ENCODE data around the gene HFM1.

Gene HFM1

DNA sequence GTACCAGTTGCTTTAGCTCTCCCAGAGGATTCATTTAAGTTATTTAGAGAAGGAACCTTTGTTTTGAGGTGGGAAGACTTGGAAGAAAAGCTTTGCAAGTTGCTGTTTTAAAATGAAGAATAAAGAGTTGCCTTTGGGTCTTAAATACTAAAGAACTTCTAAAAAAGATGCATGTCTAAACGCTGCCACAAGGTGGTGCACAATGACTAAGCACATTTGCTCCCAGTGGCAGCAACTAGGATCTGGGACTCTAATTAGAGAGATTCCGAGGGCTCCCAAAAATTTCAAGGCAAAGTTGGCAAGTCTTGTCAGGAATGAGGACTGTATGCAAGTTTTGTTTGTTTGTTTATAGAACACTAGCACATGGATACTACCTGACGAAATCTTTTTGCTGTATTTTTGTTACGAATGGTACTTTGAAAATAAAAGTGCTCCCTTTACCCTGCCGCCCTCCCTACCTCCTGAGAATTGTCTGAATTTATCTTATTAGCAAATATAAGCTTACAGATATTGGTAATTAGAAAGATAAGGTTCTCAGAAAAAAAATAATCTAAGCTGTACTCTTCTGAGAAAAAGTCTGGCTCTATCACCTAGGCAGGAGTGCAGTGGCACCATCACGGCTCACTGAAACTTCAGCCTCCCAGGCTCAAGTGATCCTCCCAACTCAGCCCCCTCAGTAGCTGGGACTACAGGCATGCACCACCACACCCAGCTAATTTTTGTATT lies 121.8 kb downstream of the HFM1 start:
- no peak overlapping the region for H3K27ac Mint-ChIP-seq
- H3K36me3 Mint-ChIP-seq (ENCODE audit: low read depth), result peaks cover 20% of the 10 kb centered on the region
- TF ChIP-seq, protein P1, sequence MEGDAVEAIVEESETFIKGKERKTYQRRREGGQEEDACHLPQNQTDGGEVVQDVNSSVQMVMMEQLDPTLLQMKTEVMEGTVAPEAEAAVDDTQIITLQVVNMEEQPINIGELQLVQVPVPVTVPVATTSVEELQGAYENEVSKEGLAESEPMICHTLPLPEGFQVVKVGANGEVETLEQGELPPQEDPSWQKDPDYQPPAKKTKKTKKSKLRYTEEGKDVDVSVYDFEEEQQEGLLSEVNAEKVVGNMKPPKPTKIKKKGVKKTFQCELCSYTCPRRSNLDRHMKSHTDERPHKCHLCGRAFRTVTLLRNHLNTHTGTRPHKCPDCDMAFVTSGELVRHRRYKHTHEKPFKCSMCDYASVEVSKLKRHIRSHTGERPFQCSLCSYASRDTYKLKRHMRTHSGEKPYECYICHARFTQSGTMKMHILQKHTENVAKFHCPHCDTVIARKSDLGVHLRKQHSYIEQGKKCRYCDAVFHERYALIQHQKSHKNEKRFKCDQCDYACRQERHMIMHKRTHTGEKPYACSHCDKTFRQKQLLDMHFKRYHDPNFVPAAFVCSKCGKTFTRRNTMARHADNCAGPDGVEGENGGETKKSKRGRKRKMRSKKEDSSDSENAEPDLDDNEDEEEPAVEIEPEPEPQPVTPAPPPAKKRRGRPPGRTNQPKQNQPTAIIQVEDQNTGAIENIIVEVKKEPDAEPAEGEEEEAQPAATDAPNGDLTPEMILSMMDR (IDR thresholded peaks at IDR 0.05), result peak; percentile 82
- peaks cover 7% of the 10 kb centered on the region for H3K9me3 Mint-ChIP-seq
- DNase-seq, result peak; percentile 57
- no peaks in the 10 kb centered on the region for H3K4me1 Mint-ChIP-seq
- H3K27me3 Mint-ChIP-seq (ENCODE audit: low read depth, poor library complexity), result no peaks in the 10 kb centered on the region
- H3K4me3 Mint-ChIP-seq, result no peak overlapping the region

DNA sequence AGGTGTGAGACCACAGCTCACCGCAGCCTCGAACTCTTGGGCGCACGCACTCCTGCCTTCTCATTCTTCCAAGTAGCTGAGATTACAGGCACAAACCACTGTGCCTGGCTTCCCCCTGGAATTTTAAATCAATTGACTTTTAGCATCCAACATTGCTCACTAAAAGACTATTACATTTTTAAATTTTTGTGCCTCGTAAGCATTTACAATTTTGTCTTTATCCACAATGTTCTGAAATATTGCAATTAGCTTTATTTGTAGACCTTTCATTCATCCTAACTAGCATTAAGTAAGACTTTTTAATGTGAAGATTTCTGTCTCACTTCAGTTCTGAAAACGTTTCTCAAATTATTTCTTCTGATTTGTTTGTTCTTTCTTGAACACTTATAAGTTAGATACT lies 122.9 kb downstream of the HFM1 start:
- Mint-ChIP-seq H3K4me1 (no peaks in the 10 kb centered on the region), H3K36me3 (ENCODE audit: low read depth) (peaks cover 11% of the 10 kb centered on the region), H3K27ac (no peak overlapping the region), H3K27me3 (ENCODE audit: low read depth, poor library complexity) (no peaks in the 10 kb centered on the region), H3K9me3 (peaks cover 6% of the 10 kb centered on the region), H3K4me3 (no peak overlapping the region)
- TF ChIP-seq, protein P1 (IDR thresholded peaks at IDR 0.05), result no peak
- no peak for DNase-seq

DNA sequence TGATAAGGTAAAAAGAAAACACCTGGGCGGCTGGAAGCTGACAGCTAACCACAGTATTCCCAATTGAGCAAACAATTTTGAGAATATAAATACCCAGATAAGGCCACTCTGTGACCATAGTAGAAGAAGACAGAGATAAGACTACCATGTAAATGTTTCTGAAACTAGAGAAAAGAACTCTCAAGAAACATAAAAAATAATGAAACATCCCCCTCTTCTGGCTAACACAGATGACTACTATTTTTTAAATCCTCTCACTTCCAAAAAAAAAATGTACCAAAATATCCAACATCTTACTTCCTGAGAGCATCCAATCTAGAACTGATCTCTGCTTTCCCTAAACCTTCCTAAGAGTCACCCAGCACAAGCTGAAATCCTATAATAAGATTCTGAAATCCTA lies 125.9 kb downstream of the HFM1 start:
- H3K4me3 Mint-ChIP-seq, result no peak overlapping the region
- no peak for DNase-seq
- H3K36me3 Mint-ChIP-seq (ENCODE audit: low read depth), result peaks cover 14% of the 10 kb centered on the region
- H3K27me3 Mint-ChIP-seq (ENCODE audit: low read depth, poor library complexity), result no peaks in the 10 kb centered on the region
- H3K4me1 Mint-ChIP-seq, result no peaks in the 10 kb centered on the region
- H3K9me3 Mint-ChIP-seq, result no peaks in the 10 kb centered on the region
- no peak overlapping the region for H3K27ac Mint-ChIP-seq
- TF ChIP-seq, protein P1 (IDR thresholded peaks at IDR 0.05), result peak; percentile 34

DNA sequence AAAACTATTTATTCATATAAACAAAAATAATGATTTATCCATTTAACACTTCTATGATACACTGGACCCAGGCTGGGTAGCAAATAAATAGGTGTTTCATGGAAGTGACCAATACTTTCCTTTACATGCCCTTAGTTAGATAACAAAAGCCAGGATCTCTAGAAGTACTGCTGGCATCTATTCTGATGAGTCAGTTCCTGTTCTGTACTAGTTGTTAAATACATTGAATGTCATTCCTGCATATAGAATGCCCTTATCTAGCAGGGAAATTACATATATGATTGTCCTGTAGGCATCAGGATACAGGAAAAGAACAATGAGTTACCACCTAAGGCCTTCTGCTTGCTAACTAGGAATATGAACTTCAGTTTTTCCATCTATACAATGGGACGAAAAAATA lies 130.8 kb downstream of the HFM1 start:
- Mint-ChIP-seq H3K27me3 (ENCODE audit: low read depth, poor library complexity) (no peaks in the 10 kb centered on the region), H3K27ac (no peak overlapping the region), H3K4me1 (no peaks in the 10 kb centered on the region), H3K36me3 (ENCODE audit: low read depth) (peaks cover 14% of the 10 kb centered on the region), H3K9me3 (no peaks in the 10 kb centered on the region), H3K4me3 (no peak overlapping the region)
- TF ChIP-seq, protein P1 (IDR thresholded peaks at IDR 0.05), result no peak
- no peak for DNase-seq

DNA sequence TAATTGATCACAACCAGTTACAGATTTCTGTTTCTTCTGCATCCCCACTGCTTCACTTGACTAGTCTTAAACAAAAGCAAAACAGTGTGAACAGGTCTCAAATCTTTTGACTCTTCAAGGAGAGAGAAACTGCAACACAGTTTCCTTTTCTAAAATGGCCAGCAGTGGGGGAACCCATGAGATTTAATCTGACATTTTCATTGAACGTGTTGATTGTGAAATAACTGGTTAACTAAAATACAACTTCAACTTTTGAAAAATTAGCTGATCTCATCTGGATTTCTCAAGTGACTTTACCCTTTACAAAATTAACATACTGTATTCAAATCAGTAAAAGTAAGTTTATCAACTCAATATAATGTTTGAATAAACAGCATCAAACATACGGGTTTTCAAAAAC lies 143.0 kb downstream of the HFM1 start:
- H3K4me3 Mint-ChIP-seq, result no peak overlapping the region
- DNase-seq, result no peak
- peaks cover 43% of the 10 kb centered on the region for H3K36me3 Mint-ChIP-seq (ENCODE audit: low read depth)
- H3K27ac Mint-ChIP-seq, result no peak overlapping the region
- peaks cover 5% of the 10 kb centered on the region for H3K4me1 Mint-ChIP-seq
- no peaks in the 10 kb centered on the region for H3K27me3 Mint-ChIP-seq (ENCODE audit: low read depth, poor library complexity)
- H3K9me3 Mint-ChIP-seq, result peaks cover 3% of the 10 kb centered on the region
- TF ChIP-seq, protein P1 (IDR thresholded peaks at IDR 0.05), result no peak

DNA sequence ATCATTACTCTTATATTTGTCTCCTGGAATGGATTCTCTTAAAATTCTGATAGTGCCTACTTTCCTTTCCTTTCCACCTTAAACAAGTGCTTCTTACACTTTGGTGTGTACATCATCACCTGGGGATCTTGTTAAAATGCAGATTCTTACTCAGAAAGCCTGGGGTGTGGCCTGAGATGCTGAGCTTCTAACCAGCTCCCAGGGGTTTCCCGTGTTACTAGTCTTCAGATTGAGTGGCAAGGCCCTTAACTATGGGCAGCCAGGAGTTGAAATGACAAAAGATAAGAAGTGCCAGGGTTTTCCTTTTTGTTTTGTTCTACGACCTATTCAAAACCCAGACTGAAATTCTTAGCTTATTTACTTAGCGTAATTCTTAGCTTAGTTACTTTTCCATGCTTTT lies 159.2 kb downstream of the HFM1 start:
- H3K4me1 Mint-ChIP-seq, result peaks cover 12% of the 10 kb centered on the region
- no peaks in the 10 kb centered on the region for H3K36me3 Mint-ChIP-seq (ENCODE audit: low read depth)
- no peak overlapping the region for H3K4me3 Mint-ChIP-seq
- no peaks in the 10 kb centered on the region for H3K27me3 Mint-ChIP-seq (ENCODE audit: low read depth, poor library complexity)
- no peak for DNase-seq
- H3K9me3 Mint-ChIP-seq, result peaks cover 26% of the 10 kb centered on the region
- no peak overlapping the region for H3K27ac Mint-ChIP-seq
- TF ChIP-seq, protein P1 (IDR thresholded peaks at IDR 0.05), result no peak

Measured in nephron progenitor cell (in vitro differentiated cells).